ENCODE data around the gene ABCB1. TPM values are rescaled to one million over a fixed set of nuclear protein-coding genes. Genes with fewer than 3 reads are reported as not detected.

The ABCB1 gene
- total and polyA plus RNA-seq, 2 of the 8 experiments (the other 6 are each of a cell fraction or from before 2014, with no cell fraction given) = 0.51 to 1.2 TPM

- peaks cover 0 to 4% (median 2%) of the 10 kb centered on the region in 4 experiments; a peak in 4 of 7 replicates for H3K4me1 ChIP-seq (replicated peaks in 1 of 4; ENCODE audit: control insufficient read depth in 3 of 4, insufficient read depth in 4 of 4, low read length in 3 of 4)
- H4K8ac ChIP-seq (ENCODE audit: extremely low read depth, insufficient read depth, low read length) = no peak overlapping the region
- H2AFZ ChIP-seq (ENCODE audit: low read length) = no peak overlapping the region
- no peak overlapping the region for H3K4ac ChIP-seq (replicated peaks; ENCODE audit: insufficient read length, low read depth, low read length)
- FAIRE-seq (no peak), DNase-seq (ENCODE audit: low read depth in 1 of 2, low spot score in 2 of 2) (no peak)
- no peak overlapping the region for H3K23ac ChIP-seq (ENCODE audit: insufficient read length)
- CTCF ChIA-PET (ENCODE audit: partially characterized antibody) = no interaction called here
- H4K5ac ChIP-seq (ENCODE audit: insufficient read length, low read depth, low read length) = no peak overlapping the region
- H3K14ac ChIP-seq (ENCODE audit: insufficient read length) = no peak overlapping the region
- no peak overlapping the region for H2BK5ac ChIP-seq (ENCODE audit: low read depth, low read length)
- no peak overlapping the region for H3K27ac ChIP-seq (ENCODE audit: low read depth, low read length)
- no peak overlapping the region for H3K18ac ChIP-seq (ENCODE audit: extremely low read depth, low read length)
- peaks cover 6% of the 10 kb centered on the region for H3K23me2 ChIP-seq (ENCODE audit: low read depth, low read length)
- no peaks in the 10 kb centered on the region for H3K36me3 ChIP-seq (ENCODE audit: control insufficient read depth in 2 of 4, insufficient read depth in 4 of 4, low read length in 3 of 4)
- no peaks in the 10 kb centered on the region for H3K9me3 ChIP-seq (ENCODE audit: insufficient read depth in 2 of 2, low read depth in 1 of 2, low read length in 1 of 2)
- no peak overlapping the region for H3K9ac ChIP-seq (replicated peaks in 1 of 4; ENCODE audit: extremely low read depth in 1 of 4, low read depth in 3 of 4, low read length in 3 of 4)
- no peak overlapping the region for H2BK15ac ChIP-seq (ENCODE audit: low read length)
- H3K4me3 ChIP-seq (ENCODE audit: extremely low read depth in 1 of 4, insufficient read depth in 2 of 4, low read depth in 3 of 4, low read length in 4 of 4) = no peak overlapping the region
- H2AK5ac ChIP-seq (ENCODE audit: low read depth, low read length) = no peak overlapping the region
- no peak overlapping the region for H2BK120ac ChIP-seq (replicated peaks; ENCODE audit: low read depth, low read length)
- H4K91ac ChIP-seq (replicated peaks; ENCODE audit: insufficient read length, low read length) = no peak overlapping the region
- no peak overlapping the region for H2BK12ac ChIP-seq (ENCODE audit: low read depth, low read length)
- H3K79me1 ChIP-seq (ENCODE audit: low read depth, low read length) = no peaks in the 10 kb centered on the region
- WGBS, 2 experiments (ENCODE audit: extremely low coverage in 1 of 2, insufficient coverage in 1 of 2, insufficient read length in 1 of 2, insufficient replicate concordance in 2 of 2, low coverage in 1 of 2, low lambda C conversion rate in 2 of 2, missing lambda C conversion rate in 1 of 2) = 89% methylated on average over 1 of the region's 1 CpG; no CpG with 5 or more reads in 1 of the 2 experiments
- peaks cover 5 to 20% (median 16%) of the 10 kb centered on the region in 4 experiments for H3K27me3 ChIP-seq (replicated peaks in 1 of 4; ENCODE audit: control insufficient read depth in 3 of 4, extremely low read depth in 1 of 4, insufficient read depth in 3 of 4, low read length in 3 of 4)
- POLR2A ChIA-PET (ENCODE audit: partially characterized antibody) = no interaction called here
- H4K20me1 ChIP-seq (replicated peaks in 1 of 2; ENCODE audit: control insufficient read depth in 1 of 2, insufficient read depth in 2 of 2, low read length in 2 of 2) = peaks cover 0 to 2% of the 10 kb centered on the region in 2 experiments
- H3K56ac ChIP-seq (replicated peaks; ENCODE audit: insufficient read length, low read depth, low read length) = no peak overlapping the region
- no peaks in the 10 kb centered on the region for H3K79me2 ChIP-seq (ENCODE audit: control insufficient read depth in 1 of 2, insufficient read depth in 2 of 2, low read length in 2 of 2)
- no peak overlapping the region for H2BK20ac ChIP-seq (ENCODE audit: low read length)
- H3K4me2 ChIP-seq (ENCODE audit: insufficient read depth in 1 of 2, low read depth in 2 of 2, low read length in 2 of 2) = no peak overlapping the region
- no peak for TF ChIP-seq GABPA (IDR thresholded peaks at IDR 0.05; ENCODE audit: borderline replicate concordance, insufficient read depth, low read length)
- TF ChIP-seq CHD1 (IDR thresholded peaks at IDR 0.05; ENCODE audit: low read depth, low read length) = no peak
- no peak for TF ChIP-seq CREB1 (IDR thresholded peaks at IDR 0.05)
- TF ChIP-seq POLR2A (IDR thresholded peaks at IDR 0.05; ENCODE audit: control extremely low read depth in 1 of 2, low read depth in 2 of 2, low read length in 2 of 2) = no peak
- no peak for TF ChIP-seq NRF1 (IDR thresholded peaks at IDR 0.05; ENCODE audit: low read depth, low read length)
- TF ChIP-seq E2F6 (IDR thresholded peaks at IDR 0.05) = no peak
- no peak for TF ChIP-seq CBX8 (IDR thresholded peaks at IDR 0.05; ENCODE audit: borderline replicate concordance, low read depth, low read length)
- TF ChIP-seq CEBPB (IDR thresholded peaks at IDR 0.05; ENCODE audit: low read depth, low read length) = no peak
- TF ChIP-seq SP2 (IDR thresholded peaks at IDR 0.05; ENCODE audit: low read length) = no peak
- no peak for TF ChIP-seq SIX5 (IDR thresholded peaks at IDR 0.05; ENCODE audit: low read depth, low read length)
- no peak for TF ChIP-seq EZH2 (IDR thresholded peaks at IDR 0.05; ENCODE audit: low read depth, low read length, severe bottlenecking)
- no peak for TF ChIP-seq MAX (IDR thresholded peaks at IDR 0.05)
- TF ChIP-seq RXRA (IDR thresholded peaks at IDR 0.05; ENCODE audit: insufficient read depth, low read depth, low read length) = no peak
- TF ChIP-seq MAFK (IDR thresholded peaks at IDR 0.05; ENCODE audit: low read depth, low read length) = no peak
- TF ChIP-seq KDM5A (IDR thresholded peaks at IDR 0.05; ENCODE audit: low read length) = no peak
- TF ChIP-seq BCL11A (IDR thresholded peaks at IDR 0.05; ENCODE audit: low read depth in 2 of 2, low read length in 2 of 2) = no peak
These were observed 4.5 kb downstream of the ABCB1 start for GRCh38 chr7:87596136-87596535.
